Esophagus muscularis mucosa (tissue), 4 donors: ENCODE data around the gene MTA2.

Experiments used
- EP300 ChIP-seq: sonication (generic); formaldehyde crosslinking; IDR thresholded peaks from one replicate; pipeline ENCODE4 v1.6.1; 2017; ENCODE audit warnings: antibody characterized with exemption
- POLR2A ChIP-seq: fragments of 450-650 bp; IDR thresholded peaks from one replicate; pipeline ENCODE4 v1.6.1; 2017; ENCODE audit warnings: antibody characterized with exemption, moderate library complexity, mild to moderate bottlenecking, low read depth
- TF ChIP-seq, protein P1 (sequence below), 3 experiments: fragments of 200-600 bp in 2 of 3; fragments of 450-650 bp in 1 of 3; sonication (generic) in 2 of 3; IDR thresholded peaks; one replicate each; pipeline ENCODE4 v1.5.1; 2017 to 2019; ENCODE audit warnings: antibody characterized with exemption in 3 of 3, mild to moderate bottlenecking in 2 of 3, moderate library complexity in 1 of 3

DNA sequence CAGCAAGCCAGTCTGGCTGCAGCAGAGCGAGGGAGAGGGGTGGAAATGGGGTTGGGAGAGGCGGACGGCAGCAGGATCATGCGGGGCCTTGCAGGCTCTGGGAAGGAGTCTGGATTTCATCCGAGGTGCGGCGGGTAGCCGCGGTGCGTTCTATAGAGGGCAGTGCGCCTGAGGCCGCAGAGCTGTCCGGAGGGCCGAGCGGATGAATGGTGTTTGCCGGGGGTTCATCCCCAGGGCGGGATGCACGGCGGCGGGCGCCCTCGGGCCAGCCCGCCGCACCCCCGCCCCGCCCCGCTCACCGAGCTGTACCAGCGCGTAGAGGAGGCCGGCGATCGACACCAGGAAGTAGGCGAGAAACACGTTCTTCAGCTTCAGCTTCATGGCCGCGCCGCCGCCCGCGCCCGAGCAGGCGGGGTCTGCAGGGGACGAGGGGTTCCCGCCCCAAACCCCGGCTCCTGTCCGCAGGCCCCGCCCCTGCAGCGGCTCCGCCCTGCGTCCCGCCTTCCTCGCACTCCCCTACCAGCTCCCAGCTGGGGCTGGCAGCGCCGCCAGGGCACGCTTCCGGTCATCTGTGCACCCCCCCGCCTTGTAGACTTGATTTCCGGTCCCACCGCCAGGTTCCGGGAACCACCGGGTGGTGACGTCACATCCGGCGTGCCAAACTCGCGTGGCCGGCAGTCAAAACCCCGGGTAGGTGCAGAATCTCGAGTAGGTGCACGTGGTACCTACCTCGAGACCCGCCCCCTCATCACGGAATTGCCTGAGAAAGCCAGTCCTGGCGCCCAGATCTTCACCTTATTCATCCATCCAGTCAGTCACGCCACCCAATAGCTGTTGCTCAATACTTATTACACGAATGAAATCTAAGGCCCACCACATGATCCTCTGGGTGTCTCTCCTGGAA lies 20.2 kb upstream of the MTA2 start, which contains the start of gene B3GAT3:
- TF ChIP-seq, protein P1, sequence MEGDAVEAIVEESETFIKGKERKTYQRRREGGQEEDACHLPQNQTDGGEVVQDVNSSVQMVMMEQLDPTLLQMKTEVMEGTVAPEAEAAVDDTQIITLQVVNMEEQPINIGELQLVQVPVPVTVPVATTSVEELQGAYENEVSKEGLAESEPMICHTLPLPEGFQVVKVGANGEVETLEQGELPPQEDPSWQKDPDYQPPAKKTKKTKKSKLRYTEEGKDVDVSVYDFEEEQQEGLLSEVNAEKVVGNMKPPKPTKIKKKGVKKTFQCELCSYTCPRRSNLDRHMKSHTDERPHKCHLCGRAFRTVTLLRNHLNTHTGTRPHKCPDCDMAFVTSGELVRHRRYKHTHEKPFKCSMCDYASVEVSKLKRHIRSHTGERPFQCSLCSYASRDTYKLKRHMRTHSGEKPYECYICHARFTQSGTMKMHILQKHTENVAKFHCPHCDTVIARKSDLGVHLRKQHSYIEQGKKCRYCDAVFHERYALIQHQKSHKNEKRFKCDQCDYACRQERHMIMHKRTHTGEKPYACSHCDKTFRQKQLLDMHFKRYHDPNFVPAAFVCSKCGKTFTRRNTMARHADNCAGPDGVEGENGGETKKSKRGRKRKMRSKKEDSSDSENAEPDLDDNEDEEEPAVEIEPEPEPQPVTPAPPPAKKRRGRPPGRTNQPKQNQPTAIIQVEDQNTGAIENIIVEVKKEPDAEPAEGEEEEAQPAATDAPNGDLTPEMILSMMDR (IDR thresholded peaks at IDR 0.05) = peak in 1 of 3 experiments; percentile 25
- TF ChIP-seq POLR2A (peak; percentile 63), EP300 (peak; percentile 85)
